ENCODE measurements around the gene PAPPA2.
"Not testable (repeated sequence)": the region's sequence is repeated elsewhere in the genome, so short reads cannot be mapped to it uniquely, and the experiment has no call there.

The PAPPA2 gene

DNA sequence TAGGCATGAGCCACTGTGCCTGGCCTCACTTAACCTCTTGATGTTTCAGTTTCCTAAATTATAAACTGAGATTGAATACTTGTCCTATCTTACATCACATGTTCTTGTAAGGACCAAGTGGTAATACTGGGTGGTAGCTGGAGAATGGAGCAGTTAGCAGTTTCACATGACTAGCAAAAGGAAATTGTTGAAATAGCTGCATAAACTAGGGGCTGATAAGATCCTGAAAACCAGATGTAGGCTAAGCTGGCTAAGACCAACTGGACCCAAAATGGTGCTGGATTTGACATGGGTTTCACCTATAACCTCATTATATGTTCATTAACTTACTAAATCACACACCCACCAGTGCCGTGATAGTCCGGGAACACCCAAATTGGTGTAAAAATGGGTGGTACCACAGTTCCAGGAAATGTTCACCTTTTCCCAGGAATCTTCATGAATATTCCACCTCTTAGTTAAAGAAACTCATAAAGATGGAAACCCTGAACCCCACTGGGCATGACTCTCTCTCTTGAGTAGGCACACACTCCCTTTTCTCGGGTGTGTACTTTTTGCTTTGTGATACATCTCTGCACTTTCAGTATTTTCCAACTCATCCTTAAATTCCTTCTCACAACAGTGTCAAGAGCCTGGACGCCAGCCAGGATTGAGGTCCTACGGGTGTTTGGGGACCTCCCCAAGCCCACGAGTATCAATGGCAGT, at the start of gene PAPPA2:
Gene PAPPA2 (plus strand): TSS at position 502 of the 705 bp plus-strand sequence. CDS start 93,148 bp downstream, outside the sequence.
- H3K9me3 Mint-ChIP-seq, result no peaks in the 10 kb centered on the region
- H3K27me3 Mint-ChIP-seq (ENCODE audit: low read depth), result no peaks in the 10 kb centered on the region
- no peak within 1 kb of the TSS for H3K27ac Mint-ChIP-seq
- no peaks in the 10 kb centered on the region for H3K36me3 Mint-ChIP-seq (ENCODE audit: low read depth)
- no peak for DNase-seq (ENCODE audit: low spot score)
- no peaks in the 10 kb centered on the region for H3K4me1 Mint-ChIP-seq (ENCODE audit: low read depth)
- H3K4me3 Mint-ChIP-seq, result no peak within 1 kb of the TSS

- Mint-ChIP-seq H3K36me3 (ENCODE audit: low read depth) (no peaks in the 10 kb centered on the region), H3K4me1 (ENCODE audit: low read depth) (peaks cover 2% of the 10 kb centered on the region), H3K9me3 (no peaks in the 10 kb centered on the region), H3K27ac (no peak overlapping the region), H3K4me3 (no peak overlapping the region), H3K27me3 (ENCODE audit: low read depth) (no peaks in the 10 kb centered on the region)
- DNase-seq (ENCODE audit: low spot score), result no peak
These were observed 46.2 kb upstream of the PAPPA2 start for GRCh38 chr1:176416777-176417176.

GRCh38 chr1:176419608-176420007, 43.4 kb upstream of the PAPPA2 start:
- H3K9me3 Mint-ChIP-seq; H3K27ac Mint-ChIP-seq; H3K4me1 Mint-ChIP-seq (ENCODE audit: low read depth); H3K27me3 Mint-ChIP-seq (ENCODE audit: low read depth); DNase-seq (ENCODE audit: low spot score); H3K36me3 Mint-ChIP-seq (ENCODE audit: low read depth); H3K4me3 Mint-ChIP-seq: not testable (repeated sequence)

DNA sequence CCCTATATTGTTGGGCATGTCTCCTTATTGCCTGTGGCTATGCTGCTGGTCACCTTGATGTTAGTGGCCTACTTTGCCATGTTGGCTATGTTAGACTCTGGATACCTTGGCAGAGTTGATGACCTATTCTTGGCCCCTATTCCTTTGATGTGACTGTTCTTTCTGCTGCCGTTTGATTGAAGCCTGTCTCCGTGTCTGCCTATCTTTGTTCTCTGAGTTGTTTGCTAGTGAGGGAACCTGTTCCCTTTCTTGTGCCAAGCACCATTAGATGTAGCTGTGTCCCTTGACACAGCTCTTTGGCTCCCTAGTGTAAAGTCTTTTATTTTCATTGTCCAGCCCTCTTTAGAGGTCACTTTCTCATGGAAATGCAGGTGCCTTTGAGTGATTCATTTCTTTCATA, 28.7 kb upstream of the PAPPA2 start:
- H3K4me3 Mint-ChIP-seq, result no peak overlapping the region
- no peaks in the 10 kb centered on the region for H3K4me1 Mint-ChIP-seq (ENCODE audit: low read depth)
- H3K36me3 Mint-ChIP-seq (ENCODE audit: low read depth), result no peaks in the 10 kb centered on the region
- no peaks in the 10 kb centered on the region for H3K27me3 Mint-ChIP-seq (ENCODE audit: low read depth)
- DNase-seq (ENCODE audit: low spot score), result no peak
- no peaks in the 10 kb centered on the region for H3K9me3 Mint-ChIP-seq
- no peak overlapping the region for H3K27ac Mint-ChIP-seq

GRCh38 chr1:176436251-176436650, 26.7 kb upstream of the PAPPA2 start:
- Mint-ChIP-seq H3K36me3 (ENCODE audit: low read depth) (no peaks in the 10 kb centered on the region), H3K9me3 (no peaks in the 10 kb centered on the region), H3K4me1 (ENCODE audit: low read depth) (no peaks in the 10 kb centered on the region), H3K4me3 (no peak overlapping the region), H3K27me3 (ENCODE audit: low read depth) (no peaks in the 10 kb centered on the region), H3K27ac (no peak overlapping the region)
- no peak for DNase-seq (ENCODE audit: low spot score)

DNA sequence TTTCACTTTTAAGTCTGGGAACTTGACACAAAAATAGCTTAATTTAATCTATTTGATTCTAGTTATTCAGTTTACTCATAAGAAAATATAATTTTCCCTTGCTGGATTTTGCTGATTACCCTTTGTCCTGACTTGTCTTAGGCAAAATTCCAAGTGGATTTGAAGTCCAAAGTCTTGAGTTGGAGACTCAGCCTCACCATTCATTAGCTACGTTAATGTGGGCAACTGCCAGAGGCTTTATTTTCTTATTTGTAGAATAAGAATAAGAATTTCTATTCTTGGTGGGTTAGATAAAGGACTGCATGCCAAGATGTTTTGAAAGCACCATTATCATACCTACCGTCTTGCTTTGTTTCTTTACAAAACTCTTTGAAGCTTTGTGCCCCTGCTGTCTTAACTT, 22.8 kb upstream of the PAPPA2 start:
- no peak for DNase-seq (ENCODE audit: low spot score)
- H3K4me3 Mint-ChIP-seq, result no peak overlapping the region
- no peak overlapping the region for H3K27ac Mint-ChIP-seq
- no peaks in the 10 kb centered on the region for H3K27me3 Mint-ChIP-seq (ENCODE audit: low read depth)
- H3K9me3 Mint-ChIP-seq, result no peaks in the 10 kb centered on the region
- no peaks in the 10 kb centered on the region for H3K4me1 Mint-ChIP-seq (ENCODE audit: low read depth)
- no peaks in the 10 kb centered on the region for H3K36me3 Mint-ChIP-seq (ENCODE audit: low read depth)

DNA sequence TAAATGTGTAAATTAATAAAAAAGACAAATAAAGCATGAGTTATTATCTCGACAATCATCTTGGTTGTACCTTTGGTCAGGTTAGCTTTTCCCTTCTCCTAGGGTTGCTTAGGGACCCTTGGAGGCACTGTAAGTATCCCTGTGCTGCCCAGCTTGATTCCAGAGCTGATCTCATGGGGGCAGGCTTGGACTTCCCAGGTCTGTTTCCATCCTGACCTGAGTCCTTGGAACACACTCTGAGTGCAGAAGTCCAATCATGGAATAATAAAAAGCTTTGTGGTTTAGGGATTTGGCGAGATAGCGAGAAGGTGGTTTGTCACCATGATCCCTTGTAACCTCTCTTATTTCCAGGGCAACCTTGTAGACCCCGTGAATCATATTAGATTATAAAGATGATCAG, 18.7 kb upstream of the PAPPA2 start:
- Mint-ChIP-seq H3K27me3 (ENCODE audit: low read depth) (no peaks in the 10 kb centered on the region), H3K4me1 (ENCODE audit: low read depth) (no peaks in the 10 kb centered on the region), H3K4me3 (no peak overlapping the region), H3K9me3 (no peaks in the 10 kb centered on the region), H3K36me3 (ENCODE audit: low read depth) (no peaks in the 10 kb centered on the region), H3K27ac (no peak overlapping the region)
- DNase-seq (ENCODE audit: low spot score), result no peak

- no peak overlapping the region for H3K4me3 Mint-ChIP-seq
- no peaks in the 10 kb centered on the region for H3K36me3 Mint-ChIP-seq (ENCODE audit: low read depth)
- no peak for DNase-seq (ENCODE audit: low spot score)
- H3K27ac Mint-ChIP-seq, result no peak overlapping the region
- no peaks in the 10 kb centered on the region for H3K27me3 Mint-ChIP-seq (ENCODE audit: low read depth)
- H3K4me1 Mint-ChIP-seq (ENCODE audit: low read depth), result no peaks in the 10 kb centered on the region
- H3K9me3 Mint-ChIP-seq, result no peaks in the 10 kb centered on the region
These were observed 17.6 kb upstream of the PAPPA2 start for GRCh38 chr1:176445402-176445801.

DNA sequence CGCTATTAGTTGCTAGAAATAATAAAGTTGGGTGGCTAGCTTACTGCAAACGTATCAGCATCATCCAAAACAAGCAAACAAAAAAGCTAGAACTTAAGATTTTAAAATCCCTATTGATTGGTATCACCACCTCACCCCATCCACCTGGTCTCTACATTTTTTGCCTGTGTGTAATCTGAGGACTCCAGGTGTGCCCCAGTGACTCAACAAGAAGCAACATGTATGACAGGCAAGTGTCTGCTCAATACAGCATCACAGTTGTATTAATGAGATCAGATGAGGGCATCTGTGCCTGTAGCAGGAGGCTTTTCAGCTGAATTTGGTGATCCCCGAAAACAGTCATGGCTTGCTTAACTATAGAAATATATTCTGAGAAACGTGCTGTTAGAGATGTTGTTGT, 14.6 kb upstream of the PAPPA2 start:
- Mint-ChIP-seq H3K4me1 (ENCODE audit: low read depth) (no peaks in the 10 kb centered on the region), H3K9me3 (no peaks in the 10 kb centered on the region)
- no peak for DNase-seq (ENCODE audit: low spot score)

DNA sequence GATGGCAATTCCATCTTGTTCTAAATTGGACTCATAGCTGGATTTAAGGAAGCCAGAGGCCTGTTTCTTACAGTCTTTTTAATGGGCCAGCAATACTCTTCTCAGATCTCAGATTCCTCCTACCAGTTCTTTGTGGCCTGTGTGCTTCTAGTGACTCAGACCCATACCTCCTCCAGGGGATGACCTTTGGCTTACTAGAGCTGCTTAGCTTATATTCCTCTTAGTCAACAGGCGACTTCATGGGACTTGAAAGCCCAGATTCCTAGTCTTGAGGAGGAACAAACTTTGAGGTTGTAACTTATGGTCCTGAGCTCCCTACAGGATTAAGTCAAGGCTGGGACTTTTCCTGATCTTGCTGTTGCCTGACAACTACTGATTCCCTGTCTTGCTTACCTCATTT, 12.4 kb upstream of the PAPPA2 start:
- Mint-ChIP-seq H3K9me3 (no peaks in the 10 kb centered on the region), H3K27ac (no peak overlapping the region), H3K27me3 (ENCODE audit: low read depth) (no peaks in the 10 kb centered on the region), H3K4me3 (no peak overlapping the region), H3K36me3 (ENCODE audit: low read depth) (no peaks in the 10 kb centered on the region), H3K4me1 (ENCODE audit: low read depth) (no peaks in the 10 kb centered on the region)
- no peak for DNase-seq (ENCODE audit: low spot score)

More for the DNA sequence above, 14.6 kb upstream of the PAPPA2 start:
- H3K4me3 Mint-ChIP-seq, result no peak overlapping the region
- no peaks in the 10 kb centered on the region for H3K36me3 Mint-ChIP-seq (ENCODE audit: low read depth)
- no peak overlapping the region for H3K27ac Mint-ChIP-seq
- H3K27me3 Mint-ChIP-seq (ENCODE audit: low read depth), result no peaks in the 10 kb centered on the region

- not testable (repeated sequence) for H3K36me3 Mint-ChIP-seq (ENCODE audit: low read depth); H3K4me3 Mint-ChIP-seq; DNase-seq (ENCODE audit: low spot score); H3K27ac Mint-ChIP-seq; H3K27me3 Mint-ChIP-seq (ENCODE audit: low read depth); H3K9me3 Mint-ChIP-seq; H3K4me1 Mint-ChIP-seq (ENCODE audit: low read depth)
These were observed 11.2 kb upstream of the PAPPA2 start for GRCh38 chr1:176451741-176452140.

GRCh38 chr1:176456795-176457194, 6.2 kb upstream of the PAPPA2 start:
- H3K36me3 Mint-ChIP-seq (ENCODE audit: low read depth), result no peaks in the 10 kb centered on the region
- H3K27me3 Mint-ChIP-seq (ENCODE audit: low read depth), result no peaks in the 10 kb centered on the region
- H3K4me1 Mint-ChIP-seq (ENCODE audit: low read depth), result no peaks in the 10 kb centered on the region
- no peak overlapping the region for H3K27ac Mint-ChIP-seq
- H3K9me3 Mint-ChIP-seq, result no peaks in the 10 kb centered on the region
- no peak for DNase-seq (ENCODE audit: low spot score)
- H3K4me3 Mint-ChIP-seq, result no peak overlapping the region

GRCh38 chr1:176460544-176461336, 2.2 kb upstream of the PAPPA2 start:
- Mint-ChIP-seq H3K27me3 (ENCODE audit: low read depth) (no peaks in the 10 kb centered on the region), H3K36me3 (ENCODE audit: low read depth) (no peaks in the 10 kb centered on the region), H3K4me3 (no peak overlapping the region), H3K4me1 (ENCODE audit: low read depth) (no peaks in the 10 kb centered on the region), H3K9me3 (no peaks in the 10 kb centered on the region), H3K27ac (no peak overlapping the region)
- DNase-seq (ENCODE audit: low spot score), result no peak

DNA sequence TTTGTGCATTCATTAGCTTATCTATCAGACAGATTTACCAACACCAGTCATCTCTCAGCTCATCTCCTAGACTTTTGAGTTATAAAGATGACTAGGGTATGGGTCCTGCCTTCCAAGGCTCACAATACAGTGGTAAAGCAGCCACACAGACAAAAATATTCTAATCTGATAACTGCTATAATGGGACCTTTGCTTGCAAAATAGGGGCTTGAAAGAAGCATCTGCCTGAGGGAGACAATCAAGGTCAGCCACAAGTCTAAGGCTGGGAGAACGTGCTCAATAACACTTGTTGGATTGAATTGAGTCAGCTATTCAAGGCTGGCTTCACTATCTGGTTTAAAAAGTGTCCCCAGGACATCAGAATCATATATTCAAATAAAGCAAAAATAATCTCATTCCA, 1.4 kb upstream of the PAPPA2 start:
- no peak for DNase-seq (ENCODE audit: low spot score)
- Mint-ChIP-seq H3K27me3 (ENCODE audit: low read depth) (no peaks in the 10 kb centered on the region), H3K27ac (no peak overlapping the region), H3K9me3 (no peaks in the 10 kb centered on the region), H3K36me3 (ENCODE audit: low read depth) (no peaks in the 10 kb centered on the region), H3K4me3 (no peak overlapping the region), H3K4me1 (ENCODE audit: low read depth) (no peaks in the 10 kb centered on the region)
